Inferior parietal cortex (tissue), 1 donor: ENCODE measurements around the gene ASTN1.

Experiments used
- DNase-seq: peaks from one replicate; pipeline ENCODE4 v3.0.0-alpha.2; 2016; ENCODE audit errors: extremely low spot score

ASTN1 gene

DNA sequence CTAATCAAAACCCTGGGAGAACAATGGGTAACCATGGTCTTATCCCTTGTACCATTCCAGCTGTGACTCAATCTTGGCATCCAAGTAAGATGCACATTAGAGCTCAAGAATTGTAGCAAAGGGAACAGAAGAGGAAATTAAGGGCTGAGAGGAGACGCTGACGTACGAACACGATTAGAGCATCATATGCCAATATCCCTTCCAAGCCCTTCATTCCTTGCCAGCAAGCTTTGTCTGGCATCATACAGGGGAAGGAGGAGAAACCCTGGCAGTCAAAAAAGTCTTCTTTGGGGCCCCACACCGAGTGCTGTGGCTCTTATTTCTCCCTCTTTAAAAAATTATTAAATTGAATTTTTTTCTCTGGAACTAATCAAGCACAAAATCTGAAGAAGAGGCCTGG, 120.9 kb downstream of the ASTN1 start:
- no peak for DNase-seq

GRCh38 chr1:177035586-177035985, 128.9 kb downstream of the ASTN1 start:
- peak; percentile 33 for DNase-seq

- DNase-seq = no peak
These were observed 130.9 kb downstream of the ASTN1 start for GRCh38 chr1:177033628-177034027.

- DNase-seq = no peak
These were observed 132.1 kb downstream of the ASTN1 start for GRCh38 chr1:177032434-177032833.

DNA sequence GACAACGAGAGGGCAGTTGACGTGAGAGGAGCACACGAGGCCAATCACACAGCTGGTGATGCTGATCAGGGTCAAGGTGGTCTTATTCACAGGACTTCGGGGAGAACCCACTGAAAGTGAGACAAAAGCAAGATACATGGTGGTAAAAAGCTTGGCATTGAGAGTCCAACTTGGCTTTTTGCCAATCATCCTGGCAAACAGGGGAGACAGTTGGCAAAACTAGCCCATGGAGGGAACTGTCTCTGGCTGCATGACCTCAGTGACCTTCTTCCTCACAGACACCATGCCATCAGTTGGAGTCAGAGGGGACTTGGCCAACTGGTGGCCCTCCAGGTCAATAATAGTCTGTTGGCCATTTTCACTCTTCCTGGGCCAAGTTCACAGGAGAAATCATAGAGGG, 139.9 kb downstream of the ASTN1 start:
- DNase-seq = no peak

GRCh38 chr1:177023726-177024125, 140.8 kb downstream of the ASTN1 start:
- no peak for DNase-seq

DNA sequence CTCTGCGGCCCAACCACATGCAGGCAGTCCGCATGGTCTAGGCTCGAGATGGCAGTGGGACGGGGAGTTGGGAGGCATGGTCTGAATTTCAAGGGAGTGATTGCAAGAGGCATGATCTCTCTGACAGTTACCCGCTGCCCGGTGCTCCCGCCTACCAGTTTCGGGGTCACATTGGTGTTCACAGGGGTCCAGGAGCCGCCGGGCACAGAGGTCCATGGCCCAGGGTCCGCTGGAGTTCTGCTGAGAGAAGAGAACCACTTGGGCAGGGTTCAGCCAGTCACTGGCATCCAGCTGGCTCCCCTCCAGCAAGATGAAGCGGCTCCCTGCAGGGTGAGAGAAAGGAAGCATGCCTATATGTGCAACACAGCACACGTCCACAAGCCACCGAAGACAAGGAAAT, 141.3 kb downstream of the ASTN1 start:
- no peak for DNase-seq

- peak; percentile 58 for DNase-seq
These were observed 142.8 kb downstream of the ASTN1 start for GRCh38 chr1:177021687-177022086.

DNA sequence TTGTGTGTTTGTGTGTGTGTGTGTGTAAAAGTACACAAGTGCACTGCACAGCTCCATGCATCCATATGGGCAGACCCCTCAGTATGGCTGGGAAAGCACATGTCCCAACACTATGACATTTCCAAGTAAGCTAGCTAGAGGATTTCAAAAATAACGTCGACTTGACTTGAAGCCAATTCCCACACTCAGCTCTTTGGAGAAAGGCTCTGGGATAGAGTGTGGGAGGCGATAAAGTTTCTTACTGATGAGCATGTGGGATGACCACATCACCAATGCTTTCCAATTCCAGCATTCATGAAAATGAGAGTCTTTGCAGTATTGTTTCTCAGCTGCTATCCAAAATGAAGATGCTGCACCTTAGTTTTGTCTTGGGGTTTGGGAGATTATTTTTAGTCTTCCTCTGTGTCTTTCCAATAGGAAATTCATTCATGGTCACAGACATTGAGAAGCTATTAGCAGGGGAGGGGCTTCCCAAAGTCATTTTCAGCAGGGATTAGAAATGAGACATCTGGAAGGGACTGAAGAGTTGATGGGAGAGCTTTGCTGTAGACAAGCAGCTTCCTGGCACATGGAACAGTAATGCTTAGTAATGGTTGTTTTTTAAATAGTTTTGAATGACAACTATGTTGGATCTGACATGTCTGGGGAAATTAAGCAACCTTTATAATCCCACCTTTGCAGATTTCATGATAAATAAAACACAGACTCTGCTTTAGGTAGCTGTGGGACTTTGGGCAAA, 143.5 kb downstream of the ASTN1 start:
- DNase-seq = peak; percentile 72

- DNase-seq = no peak
These were observed 147.1 kb downstream of the ASTN1 start for GRCh38 chr1:177017287-177017852.

DNA sequence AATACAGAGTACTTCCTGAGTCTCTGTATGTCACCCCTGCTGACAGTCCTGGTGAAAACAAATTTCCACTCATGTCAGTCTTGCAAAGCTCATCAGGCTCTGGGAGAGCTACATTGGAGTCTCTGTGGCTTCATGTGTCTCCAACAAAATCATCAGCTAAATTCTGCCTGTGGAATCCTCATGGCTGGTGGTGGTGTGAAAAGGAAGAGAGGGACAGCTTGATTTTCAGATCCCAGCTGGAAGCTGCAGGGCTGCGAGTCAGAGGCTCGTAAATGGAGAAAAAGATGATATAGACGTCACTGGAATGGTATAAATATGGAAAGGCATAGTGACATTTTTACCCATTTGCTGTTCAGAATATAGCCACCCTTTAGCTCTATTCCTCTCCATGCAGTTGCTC, 150.2 kb downstream of the ASTN1 start:
- DNase-seq = no peak

- no peak for DNase-seq
These were observed 152.1 kb downstream of the ASTN1 start for GRCh38 chr1:177012342-177012925.

DNA sequence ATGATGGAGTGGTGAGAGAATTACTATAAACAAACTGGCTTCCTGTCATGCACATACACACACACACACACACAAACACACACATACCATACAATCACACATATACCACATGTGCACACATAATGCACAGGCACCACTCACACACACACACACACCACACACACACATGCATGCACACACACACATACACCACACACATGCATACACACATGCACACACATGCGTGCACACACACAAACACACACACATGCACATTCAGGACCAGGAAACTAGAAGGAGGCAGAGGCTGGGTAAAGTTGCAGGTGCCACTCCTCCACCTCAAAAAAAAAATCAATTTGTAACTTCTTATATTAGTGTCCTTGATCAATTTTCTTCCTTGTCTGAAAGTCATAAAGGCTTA, 153.0 kb downstream of the ASTN1 start:
- DNase-seq = no peak

GRCh38 chr1:177010211-177010825, 154.2 kb downstream of the ASTN1 start:
- DNase-seq = no peak

- no peak for DNase-seq
These were observed 155.9 kb downstream of the ASTN1 start for GRCh38 chr1:177008653-177009052.

DNA sequence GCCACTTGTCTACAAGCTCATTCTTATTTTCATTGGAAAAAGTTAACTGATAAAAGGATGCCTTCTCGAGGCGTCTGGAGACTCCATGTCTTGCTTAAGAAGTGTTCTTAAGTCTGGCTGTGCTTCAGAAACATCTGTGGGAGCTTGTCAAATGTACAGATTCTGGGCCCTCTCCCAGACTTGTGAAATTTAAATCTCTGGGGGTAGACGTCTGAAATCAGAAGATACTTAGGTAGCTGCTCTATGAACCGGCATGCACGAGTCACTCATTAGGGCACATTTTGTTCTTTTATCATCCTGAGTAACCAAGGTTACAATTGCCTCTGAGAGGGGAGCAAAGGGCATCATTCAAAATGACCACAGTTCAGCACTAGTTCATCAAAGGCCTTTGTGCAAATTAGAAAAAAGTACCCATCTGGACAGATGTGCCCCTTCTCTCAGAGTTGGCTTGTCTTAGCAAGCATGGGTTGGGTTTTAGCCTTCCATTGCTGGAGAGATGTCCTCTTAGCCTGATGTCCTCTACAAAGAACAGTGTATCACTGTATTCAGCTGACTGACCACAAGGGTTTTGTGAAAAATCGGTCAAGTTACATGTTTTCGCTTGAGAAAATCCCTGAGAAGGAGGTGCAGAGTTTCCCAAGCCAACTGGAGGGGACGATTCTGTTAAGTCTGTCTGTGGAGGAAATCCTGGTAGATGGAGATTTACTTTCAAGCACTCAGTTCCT, 156.9 kb downstream of the ASTN1 start:
- DNase-seq = no peak

GRCh38 chr1:177002891-177003290, 161.6 kb downstream of the ASTN1 start:
- DNase-seq = no peak

DNA sequence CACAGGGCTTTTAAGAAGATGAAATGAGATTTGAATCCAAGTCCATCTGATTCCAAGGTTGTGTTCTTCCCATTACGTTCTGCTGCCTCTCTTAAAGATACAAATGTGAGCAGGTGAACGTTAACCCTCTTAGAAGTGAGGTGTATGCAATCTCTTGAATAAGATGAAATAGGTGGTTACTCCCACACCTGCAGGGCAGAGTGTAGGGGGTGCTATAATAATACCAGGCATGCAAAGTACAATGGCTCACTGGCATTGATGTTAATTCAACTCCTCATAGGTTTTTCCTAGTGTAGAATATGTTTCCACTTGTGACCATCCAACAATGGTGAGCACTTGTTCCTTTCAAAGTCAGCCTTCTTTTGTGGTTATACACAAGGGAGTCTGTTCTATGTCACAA, 163.0 kb downstream of the ASTN1 start:
- DNase-seq = no peak

GRCh38 chr1:176998183-176998795, 166.2 kb downstream of the ASTN1 start:
- DNase-seq = no peak

- DNase-seq = no peak
These were observed 167.9 kb downstream of the ASTN1 start for GRCh38 chr1:176996456-176997090.

DNA sequence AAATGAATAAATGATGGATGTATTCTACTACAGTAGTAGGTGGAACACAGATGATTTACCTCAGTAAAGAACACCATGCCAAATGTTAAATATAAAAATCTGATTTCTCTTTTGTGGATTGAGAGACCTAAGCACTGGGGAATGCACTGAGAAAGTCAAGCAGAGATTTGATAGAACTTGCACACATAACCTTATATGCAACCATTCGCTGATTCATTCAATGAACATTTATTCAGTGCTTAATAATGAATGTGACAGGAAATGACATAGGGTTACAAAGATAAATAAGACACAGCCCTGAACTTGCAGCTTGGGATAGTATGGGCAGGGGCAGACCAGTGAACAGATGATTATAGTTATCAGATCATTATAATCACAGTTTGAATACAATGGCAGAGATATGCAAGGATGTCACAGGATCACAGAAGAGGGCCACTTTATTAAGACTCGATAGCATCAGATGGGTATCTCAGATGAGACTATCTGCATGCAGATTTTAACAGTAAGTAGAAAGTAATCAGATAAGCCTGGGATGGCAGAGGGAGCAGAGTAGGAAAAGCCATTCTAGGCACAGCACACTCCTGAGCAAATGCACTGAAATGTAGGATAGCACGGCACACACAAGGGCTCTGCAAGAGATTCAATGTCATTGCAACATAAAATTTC, 169.4 kb downstream of the ASTN1 start:
- DNase-seq = no peak
